GM18517 (cell line): ENCODE measurements around the gene RAB11FIP3.
"Not testable (repeated sequence)": the region's sequence is repeated elsewhere in the genome, so short reads cannot be mapped to it uniquely, and the experiment has no call there.

Experiments
- ATAC-seq: cut with Tn5 transposase; IDR thresholded peaks from one replicate; pipeline ENCODE4 v1.9.1; 2021; ENCODE audit warnings: mild to moderate bottlenecking, moderate library complexity; ENCODE audit not compliant: unreplicated experiment

Gene RAB11FIP3

GRCh38 chr16:466651-467050 lies 41.2 kb downstream of the RAB11FIP3 start:
- no peak for ATAC-seq

- not testable (repeated sequence) for ATAC-seq
These were observed 41.9 kb downstream of the RAB11FIP3 start for GRCh38 chr16:467249-467871.

GRCh38 chr16:468068-468821 lies 42.8 kb downstream of the RAB11FIP3 start:
- no peak for ATAC-seq

- not testable (repeated sequence) for ATAC-seq
These were observed 44.0 kb downstream of the RAB11FIP3 start for GRCh38 chr16:469459-469858.

GRCh38 chr16:470418-470817 lies 45.0 kb downstream of the RAB11FIP3 start:
- no peak for ATAC-seq

GRCh38 chr16:471353-472198 lies 46.1 kb downstream of the RAB11FIP3 start:
- no peak for ATAC-seq

GRCh38 chr16:472199-472504 lies 46.7 kb downstream of the RAB11FIP3 start:
- ATAC-seq: no peak

GRCh38 chr16:473046-474043 lies 47.9 kb downstream of the RAB11FIP3 start:
- ATAC-seq: no peak

DNA sequence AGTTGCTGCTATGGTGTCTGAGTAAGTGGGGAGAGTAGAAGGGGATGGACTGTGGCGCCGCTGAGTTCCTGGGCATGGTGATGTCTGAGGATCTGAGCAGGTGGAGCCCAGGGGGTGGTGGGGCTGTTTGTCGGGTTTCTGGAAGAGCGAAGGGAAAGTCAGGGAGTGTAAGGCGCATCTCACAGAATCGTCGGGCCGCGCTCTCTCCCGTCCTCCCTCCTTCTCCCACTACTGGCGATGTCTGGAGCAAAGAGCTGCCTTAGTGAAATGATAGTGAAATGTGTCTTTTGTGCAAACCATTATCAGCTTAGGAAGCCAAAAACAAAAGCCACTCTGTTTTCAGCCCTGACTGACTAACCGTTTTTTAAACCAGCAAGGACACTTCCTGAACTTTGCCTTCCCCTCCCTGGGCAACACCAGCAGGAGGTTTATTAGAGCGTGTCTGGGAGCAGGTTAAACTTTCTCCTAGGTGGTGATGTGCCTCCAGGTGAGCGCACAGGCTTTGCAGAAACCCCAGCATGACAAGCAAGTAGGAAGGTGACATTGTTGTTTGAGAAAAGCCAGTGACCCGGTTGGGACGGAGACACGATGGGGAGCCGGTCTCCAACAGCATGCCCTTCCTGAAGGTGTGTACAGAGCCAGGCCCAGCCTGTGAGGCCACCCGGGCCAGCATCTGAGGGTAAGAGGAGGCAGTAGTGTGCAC lies 49.1 kb downstream of the RAB11FIP3 start:
- no peak for ATAC-seq

DNA sequence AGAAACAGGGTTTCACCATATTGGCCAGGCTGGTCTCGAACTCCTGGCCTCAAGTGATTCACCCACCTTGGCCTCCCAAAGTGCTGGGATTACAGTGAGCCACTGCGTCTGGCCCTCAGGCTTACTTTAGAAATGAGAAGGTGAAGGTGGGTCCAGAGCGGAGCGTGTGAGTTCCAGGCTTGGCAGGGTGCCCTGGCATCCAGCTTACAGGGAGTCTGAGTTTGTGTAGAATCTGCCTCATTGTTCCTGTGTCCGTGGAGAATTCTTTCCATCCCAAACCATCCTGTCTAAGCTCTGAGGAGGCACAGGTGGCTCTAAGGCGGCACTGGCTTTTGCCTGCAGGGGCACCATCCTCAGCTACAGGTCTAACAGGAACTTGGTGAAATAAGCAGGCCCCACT lies 50.6 kb downstream of the RAB11FIP3 start:
- ATAC-seq: no peak

- ATAC-seq: no peak
These were observed 52.1 kb downstream of the RAB11FIP3 start for GRCh38 chr16:477301-478157.

DNA sequence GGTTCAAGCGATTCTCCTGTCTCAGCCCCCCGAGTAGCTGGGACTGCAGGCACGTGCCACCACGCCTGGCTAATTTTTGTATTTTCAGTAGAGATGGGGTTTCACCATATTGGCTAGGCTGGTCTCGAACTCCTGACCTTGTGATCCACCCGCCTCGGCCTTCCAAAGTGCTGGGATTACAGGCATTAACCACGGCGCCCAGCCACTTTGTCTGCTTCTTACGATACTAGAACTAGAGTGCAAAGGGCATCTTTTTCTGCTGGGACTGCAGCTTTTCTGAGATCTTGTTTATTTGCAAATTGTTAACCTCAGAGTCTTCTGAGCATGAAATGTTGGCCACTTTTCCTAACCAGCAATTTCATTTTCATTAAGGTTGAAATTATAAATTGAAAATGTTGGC lies 52.8 kb downstream of the RAB11FIP3 start:
- not testable (repeated sequence) for ATAC-seq

DNA sequence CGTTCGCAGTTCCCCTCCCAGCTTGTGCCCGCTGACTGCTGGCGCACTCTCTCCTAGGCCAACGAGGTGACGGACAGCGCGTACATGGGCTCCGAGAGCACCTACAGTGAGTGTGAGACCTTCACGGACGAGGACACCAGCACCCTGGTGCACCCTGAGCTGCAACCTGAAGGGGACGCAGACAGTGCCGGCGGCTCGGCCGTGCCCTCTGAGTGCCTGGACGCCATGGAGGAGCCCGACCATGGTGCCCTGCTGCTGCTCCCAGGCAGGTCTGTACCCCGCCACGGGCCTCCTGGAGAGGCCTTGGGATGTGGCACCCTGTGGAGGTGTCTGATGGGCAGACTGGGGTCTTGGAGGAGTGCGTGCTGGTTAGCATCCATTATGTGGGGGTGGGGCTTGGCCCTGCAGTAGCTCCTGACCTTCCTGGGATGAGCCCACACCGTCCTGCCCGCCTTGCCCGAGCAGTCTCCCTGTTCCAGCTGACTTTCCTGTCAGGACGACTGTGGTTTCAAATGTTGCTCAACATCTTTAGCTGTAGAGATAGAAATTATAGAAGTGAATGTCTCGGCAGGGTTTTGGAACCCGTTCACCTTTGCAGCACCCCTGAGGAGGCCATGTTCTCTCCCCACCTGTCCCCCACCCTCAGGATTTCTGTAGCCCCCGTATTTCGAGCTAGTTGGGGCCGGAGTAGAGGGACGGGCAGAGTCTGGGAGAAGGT lies 57.2 kb downstream of the RAB11FIP3 start:
- ATAC-seq: no peak

DNA sequence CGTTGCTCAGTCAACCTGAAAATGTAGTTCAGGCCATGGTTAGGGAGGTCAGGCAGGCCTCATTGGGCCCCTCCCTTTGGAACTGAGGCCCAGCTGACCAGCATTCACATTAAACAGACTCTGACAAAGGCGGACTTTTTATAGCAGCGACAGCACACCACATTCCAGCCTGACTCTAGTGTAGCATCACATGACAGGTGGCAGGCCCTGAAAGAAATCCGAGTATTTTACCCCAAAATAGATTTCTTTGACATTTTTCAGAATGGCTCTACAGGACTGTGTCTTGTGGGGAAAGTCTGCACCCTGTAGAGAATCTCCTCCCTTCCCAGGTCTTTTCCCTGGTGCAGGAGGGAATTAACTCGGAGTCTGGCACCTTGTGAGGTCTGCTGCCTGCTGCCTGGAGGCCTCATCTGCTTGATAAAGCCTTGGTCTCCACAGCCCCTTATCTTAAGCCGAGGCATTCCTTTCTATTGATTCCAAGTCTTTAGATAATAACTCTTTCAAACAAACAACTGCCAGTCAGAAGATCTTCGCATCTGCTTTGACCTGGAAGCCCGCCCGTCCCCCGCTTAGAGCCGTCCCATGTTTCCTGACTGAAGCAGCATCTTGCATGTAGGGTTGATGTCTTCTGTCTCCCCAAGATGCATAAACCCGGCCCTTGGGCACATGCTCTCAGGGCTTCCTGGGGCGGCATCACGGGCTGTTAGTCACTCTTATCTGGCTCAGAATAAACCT lies 58.1 kb downstream of the RAB11FIP3 start:
- no peak for ATAC-seq

GRCh38 chr16:489606-490005 lies 64.2 kb downstream of the RAB11FIP3 start:
- no peak for ATAC-seq

GRCh38 chr16:490768-491167 lies 65.3 kb downstream of the RAB11FIP3 start:
- ATAC-seq: no peak

- no peak for ATAC-seq
These were observed 65.9 kb downstream of the RAB11FIP3 start for GRCh38 chr16:491220-491919.
